Measurements from ENCODE around the gene PTPN7.
A peak's percentile ranks its signal among the peaks of the same experiment; 100 is the strongest.

Gene PTPN7

GRCh38 chr1:202163281-202164270 lies 3.2 kb upstream of the PTPN7 start:
- no peak for DNase-seq (ENCODE audit: low spot score)
- TF ChIP-seq, protein P1, sequence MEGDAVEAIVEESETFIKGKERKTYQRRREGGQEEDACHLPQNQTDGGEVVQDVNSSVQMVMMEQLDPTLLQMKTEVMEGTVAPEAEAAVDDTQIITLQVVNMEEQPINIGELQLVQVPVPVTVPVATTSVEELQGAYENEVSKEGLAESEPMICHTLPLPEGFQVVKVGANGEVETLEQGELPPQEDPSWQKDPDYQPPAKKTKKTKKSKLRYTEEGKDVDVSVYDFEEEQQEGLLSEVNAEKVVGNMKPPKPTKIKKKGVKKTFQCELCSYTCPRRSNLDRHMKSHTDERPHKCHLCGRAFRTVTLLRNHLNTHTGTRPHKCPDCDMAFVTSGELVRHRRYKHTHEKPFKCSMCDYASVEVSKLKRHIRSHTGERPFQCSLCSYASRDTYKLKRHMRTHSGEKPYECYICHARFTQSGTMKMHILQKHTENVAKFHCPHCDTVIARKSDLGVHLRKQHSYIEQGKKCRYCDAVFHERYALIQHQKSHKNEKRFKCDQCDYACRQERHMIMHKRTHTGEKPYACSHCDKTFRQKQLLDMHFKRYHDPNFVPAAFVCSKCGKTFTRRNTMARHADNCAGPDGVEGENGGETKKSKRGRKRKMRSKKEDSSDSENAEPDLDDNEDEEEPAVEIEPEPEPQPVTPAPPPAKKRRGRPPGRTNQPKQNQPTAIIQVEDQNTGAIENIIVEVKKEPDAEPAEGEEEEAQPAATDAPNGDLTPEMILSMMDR (IDR thresholded peaks at IDR 0.05; ENCODE audit: extremely low read depth, missing control alignments): no peak

DNA sequence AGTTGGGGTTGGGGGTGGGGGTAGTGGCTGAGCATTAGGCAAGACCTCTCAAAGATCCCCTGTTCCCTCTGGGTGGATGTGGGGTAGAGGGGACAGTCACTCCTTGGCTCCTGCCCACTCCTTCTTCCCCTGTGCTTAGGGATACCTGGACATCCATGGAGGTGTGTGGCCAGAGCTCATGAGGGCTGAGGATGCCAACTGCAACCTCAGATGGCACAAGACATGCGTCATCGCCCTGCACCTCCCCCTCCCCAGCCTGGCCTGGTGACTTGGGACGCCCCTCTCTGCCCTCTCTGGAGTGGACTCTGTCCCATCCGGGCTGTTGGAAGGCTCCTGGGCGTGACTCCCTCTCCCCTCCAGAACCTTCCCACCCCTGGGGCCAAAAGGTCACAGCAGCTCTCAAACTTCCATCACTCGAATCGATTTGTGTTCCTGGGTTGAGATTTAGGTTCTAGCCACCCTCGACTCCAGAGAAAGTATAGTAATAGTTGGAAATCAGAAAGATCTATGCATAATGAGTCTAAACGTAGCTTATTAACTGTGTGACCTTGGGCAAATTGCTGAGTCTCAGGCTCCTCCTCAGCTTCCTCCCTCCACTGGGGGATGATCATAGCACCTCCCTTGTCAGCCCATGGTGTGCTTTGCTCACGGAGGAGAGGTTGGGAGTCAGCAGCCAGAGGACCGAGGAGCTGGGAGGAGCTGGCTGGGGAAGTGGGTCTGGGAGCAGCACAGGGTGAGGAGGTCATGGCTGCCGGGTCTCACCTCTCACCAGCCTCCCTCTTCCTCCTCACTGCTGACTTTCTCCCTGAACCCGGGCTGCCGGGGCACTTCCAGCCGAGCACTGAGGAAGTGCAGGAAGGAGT lies 2.2 kb upstream of the PTPN7 start:
- no peak for DNase-seq (ENCODE audit: low spot score)
- TF ChIP-seq, protein P1 (IDR thresholded peaks at IDR 0.05; ENCODE audit: extremely low read depth, missing control alignments): no peak

DNA sequence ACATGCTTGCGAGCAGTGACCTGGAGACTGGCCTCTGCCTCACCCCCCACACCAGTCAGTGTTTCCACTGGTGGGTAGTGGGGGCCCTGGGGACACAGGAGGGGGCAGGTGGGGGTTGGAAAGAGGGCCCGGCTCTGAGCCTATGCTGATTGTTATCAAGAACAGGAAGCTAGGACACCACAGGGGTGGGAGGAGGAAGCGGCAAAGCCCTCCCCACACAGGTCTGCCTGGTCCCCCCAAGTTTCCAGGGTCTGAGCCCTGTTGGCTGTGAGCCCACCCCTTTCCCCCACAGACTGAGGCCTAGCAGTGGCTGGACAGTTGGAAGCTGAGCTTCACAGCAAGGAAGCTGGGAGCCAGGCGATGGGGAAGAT lies 1.6 kb upstream of the PTPN7 start:
- peak; percentile 56 for DNase-seq (ENCODE audit: low spot score)
- TF ChIP-seq, protein P1 (IDR thresholded peaks at IDR 0.05; ENCODE audit: extremely low read depth, missing control alignments): no peak

DNA sequence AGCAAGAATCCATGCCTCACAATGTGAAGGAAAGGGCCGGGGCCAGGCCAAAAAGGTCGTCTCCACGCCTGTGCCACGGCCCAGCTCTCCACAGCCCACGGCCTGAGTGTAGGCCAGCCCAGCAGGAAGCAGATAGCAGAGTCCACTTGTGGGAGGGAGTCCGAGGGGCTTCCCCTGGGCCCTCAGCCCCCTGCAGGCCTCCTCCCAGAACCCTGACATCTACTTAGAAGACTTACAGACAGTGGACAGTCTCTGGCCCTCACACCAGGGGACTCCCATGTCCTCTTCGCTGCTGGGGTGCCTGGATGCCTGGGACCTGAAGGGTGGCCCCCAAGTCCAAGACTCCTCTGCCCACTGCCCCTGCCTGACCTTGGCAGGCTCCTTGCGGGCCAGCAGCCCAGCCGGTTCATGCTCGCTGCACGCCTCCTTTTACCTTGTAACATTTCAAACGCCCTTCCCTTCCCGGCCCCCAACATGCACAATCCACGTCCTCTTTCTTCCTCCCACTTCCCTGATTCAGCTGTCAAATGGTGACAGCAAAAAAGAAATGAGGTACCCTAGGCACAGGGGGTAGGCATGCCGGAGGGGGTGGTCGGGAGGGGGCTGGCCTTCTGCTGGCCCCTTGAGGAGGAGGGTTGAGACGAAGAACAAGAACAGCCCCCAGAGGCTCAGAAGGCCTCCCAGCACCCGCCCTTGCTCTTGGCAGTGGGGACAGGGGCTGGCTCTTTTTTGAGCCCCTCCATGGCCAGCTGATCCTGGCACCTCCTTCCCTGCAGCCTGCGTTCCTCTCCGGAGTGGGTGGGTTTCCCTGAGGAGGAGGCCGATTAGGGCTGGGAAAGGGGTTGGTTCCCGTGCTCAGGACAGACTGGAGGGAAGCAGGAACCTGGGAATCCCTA lies 997 bp upstream of the PTPN7 start:
- TF ChIP-seq, protein P1 (IDR thresholded peaks at IDR 0.05; ENCODE audit: extremely low read depth, missing control alignments): no peak
- no peak for DNase-seq (ENCODE audit: low spot score)

DNA sequence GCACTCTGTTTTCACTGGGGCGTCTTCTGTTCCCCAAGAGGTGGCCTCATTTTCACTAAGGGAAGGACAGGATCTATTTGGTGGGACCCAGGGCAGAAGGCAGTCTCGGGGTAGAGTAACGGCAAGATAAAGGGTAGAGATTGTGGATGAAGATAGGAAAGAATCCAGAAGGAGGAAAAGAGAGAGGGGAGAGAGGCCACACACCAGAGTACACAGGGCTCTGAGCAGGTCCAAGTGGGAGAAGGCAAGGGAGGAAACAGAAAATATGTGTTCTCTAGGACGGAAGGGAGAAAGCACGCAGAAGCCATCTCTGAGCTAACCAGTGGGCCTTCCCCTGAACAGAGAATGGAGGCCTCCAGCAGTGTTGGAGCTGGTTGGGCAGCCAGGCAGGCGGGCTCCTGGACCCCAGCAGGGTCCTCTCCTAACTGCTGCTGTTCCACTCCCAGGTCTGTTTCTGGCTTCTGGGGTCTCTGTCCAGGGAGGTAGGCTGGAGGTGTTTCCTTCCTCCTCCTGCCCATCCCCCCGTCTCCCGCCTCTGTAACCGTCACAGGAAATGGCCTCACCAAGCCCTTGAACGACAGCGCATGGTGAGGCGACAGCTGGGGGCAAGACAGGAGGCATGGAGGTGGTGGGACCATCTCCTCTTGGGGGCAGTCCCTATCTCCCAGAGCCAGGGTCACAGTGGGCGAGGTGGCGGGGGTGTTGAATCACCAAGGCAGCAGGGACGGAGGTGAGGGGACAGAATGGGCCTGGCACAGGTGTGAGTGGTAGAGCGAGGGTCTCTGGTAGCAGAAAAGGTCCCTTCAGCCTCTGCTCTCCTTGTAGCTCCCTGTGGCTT lies 649 bp downstream of the PTPN7 start:
- TF ChIP-seq, protein P1 (IDR thresholded peaks at IDR 0.05; ENCODE audit: extremely low read depth, missing control alignments): no peak
- peak; percentile 66 for DNase-seq (ENCODE audit: low spot score)

DNA sequence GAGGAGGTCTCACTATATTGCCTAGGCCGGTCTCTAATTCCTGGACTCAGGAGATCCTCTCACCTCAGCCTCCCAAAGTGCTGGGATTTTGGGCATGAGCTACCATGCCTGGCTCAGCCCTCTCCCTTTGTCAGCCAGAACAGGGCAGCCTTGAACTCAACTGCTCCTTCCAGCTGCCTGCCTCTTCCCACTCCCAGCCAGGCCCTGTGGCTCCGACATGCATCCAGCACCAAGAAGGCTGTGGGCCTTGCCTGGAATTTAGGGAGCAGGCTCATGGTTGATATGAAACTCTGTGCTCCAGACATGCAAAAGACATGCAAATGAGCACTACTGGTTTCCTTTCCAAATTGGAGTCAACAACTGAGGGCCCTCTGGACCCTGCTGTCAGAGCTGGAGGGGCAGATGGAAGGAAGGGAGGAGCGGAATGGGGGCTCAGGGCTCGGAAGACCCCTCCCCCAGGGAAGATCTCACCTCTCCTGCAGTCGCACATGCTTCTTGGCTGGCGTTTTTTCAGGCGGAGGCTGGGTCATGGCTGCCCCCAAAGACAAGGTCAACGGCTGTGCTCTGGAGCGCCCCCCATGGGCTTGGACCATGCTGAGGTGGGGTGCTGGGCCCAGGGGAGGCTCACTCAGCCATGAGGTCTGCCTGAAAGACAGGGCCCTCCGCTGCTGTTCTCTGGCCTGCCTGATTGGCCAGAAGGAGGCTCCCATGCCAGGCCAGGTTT lies 1.4 kb downstream of the PTPN7 start:
- peak; percentile 51 for DNase-seq (ENCODE audit: low spot score)

More for the DNA sequence above, 1.4 kb downstream of the PTPN7 start:
- TF ChIP-seq, protein P1 (IDR thresholded peaks at IDR 0.05; ENCODE audit: extremely low read depth, missing control alignments): peak; percentile 53

Data from GM20000 (cell line).